GM18526 (cell line): ENCODE results near the gene CD72.
A peak's percentile ranks its signal among the peaks of the same experiment; 100 is the strongest.

ENCODE experiments used
- POLR2A ChIP-seq: IDR thresholded peaks from 3 replicates; pipeline ENCODE4 v1.6.1; 2011; ENCODE audit not compliant: insufficient read length; ENCODE audit errors: extremely low read depth

Gene CD72

GRCh38 chr9:35628389-35628991 lies 10.3 kb upstream of the CD72 start:
- no peak for TF ChIP-seq POLR2A

GRCh38 chr9:35627575-35627974 lies 9.4 kb upstream of the CD72 start:
- TF ChIP-seq POLR2A = no peak

GRCh38 chr9:35619800-35620158 lies 1.6 kb upstream of the CD72 start:
- TF ChIP-seq POLR2A = no peak

GRCh38 chr9:35618854-35619799 lies 914 bp upstream of the CD72 start:
- TF ChIP-seq POLR2A = peak; percentile 39

- TF ChIP-seq POLR2A = no peak
These were observed 665 bp downstream of the CD72 start for GRCh38 chr9:35617548-35617947.

GRCh38 chr9:35616681-35617459 lies 1.3 kb downstream of the CD72 start:
- TF ChIP-seq POLR2A = peak; percentile 68

- TF ChIP-seq POLR2A = no peak
These were observed 2.1 kb downstream of the CD72 start for GRCh38 chr9:35615981-35616680.

- TF ChIP-seq POLR2A = no peak
These were observed 5.4 kb downstream of the CD72 start for GRCh38 chr9:35612843-35613242.

GRCh38 chr9:35611230-35611797 lies 6.9 kb downstream of the CD72 start:
- TF ChIP-seq POLR2A = no peak

- no peak for TF ChIP-seq POLR2A
These were observed 8.4 kb downstream of the CD72 start for GRCh38 chr9:35609820-35610163.

GRCh38 chr9:35609001-35609819 lies 9.0 kb downstream of the CD72 start:
- no peak for TF ChIP-seq POLR2A

- no peak for TF ChIP-seq POLR2A
These were observed 10.0 kb downstream of the CD72 start for GRCh38 chr9:35608221-35608620.

GRCh38 chr9:35606726-35607125 lies 11.5 kb downstream of the CD72 start:
- no peak for TF ChIP-seq POLR2A

GRCh38 chr9:35606138-35606504 lies 12.1 kb downstream of the CD72 start:
- no peak for TF ChIP-seq POLR2A
